ENCODE results near the gene IFNL1.

- TF ChIP-seq POLR2A (IDR thresholded peaks at IDR 0.05; ENCODE audit: low read depth, low read length) (no peak), TAF1 (IDR thresholded peaks at IDR 0.05; ENCODE audit: borderline replicate concordance, low read depth, low read length) (no peak)
Observed at GRCh38 chr19:39304185-39304513, 7.9 kb downstream of the IFNL1 start.
